GM21737 (cell line): ENCODE measurements around the gene MACROD1.

Experiments
- ATAC-seq: cut with Tn5 transposase; IDR thresholded peaks from one replicate; pipeline ENCODE4 v1.9.1; 2021; ENCODE audit warnings: mild to moderate bottlenecking, moderate library complexity; ENCODE audit not compliant: unreplicated experiment

MACROD1 gene

GRCh38 chr11:64152841-64153691, 12.8 kb downstream of the MACROD1 start:
- ATAC-seq, result no peak

GRCh38 chr11:64151337-64151736, 14.6 kb downstream of the MACROD1 start:
- ATAC-seq, result no peak

GRCh38 chr11:64150481-64151239, 15.3 kb downstream of the MACROD1 start:
- no peak for ATAC-seq

- ATAC-seq, result no peak
These were observed 15.9 kb downstream of the MACROD1 start for GRCh38 chr11:64150051-64150450.

GRCh38 chr11:64148917-64149617, 16.8 kb downstream of the MACROD1 start:
- ATAC-seq, result no peak

- no peak for ATAC-seq
These were observed 17.5 kb downstream of the MACROD1 start for GRCh38 chr11:64148226-64148916.

- no peak for ATAC-seq
These were observed 19.6 kb downstream of the MACROD1 start for GRCh38 chr11:64146036-64146955.

GRCh38 chr11:64144587-64145472, 21.1 kb downstream of the MACROD1 start:
- no peak for ATAC-seq

GRCh38 chr11:64141081-64141783, 24.7 kb downstream of the MACROD1 start:
- no peak for ATAC-seq

GRCh38 chr11:64140082-64140481, 25.8 kb downstream of the MACROD1 start:
- no peak for ATAC-seq

- no peak for ATAC-seq
These were observed 26.9 kb downstream of the MACROD1 start for GRCh38 chr11:64139049-64139448.

- ATAC-seq, result no peak
These were observed 27.5 kb downstream of the MACROD1 start for GRCh38 chr11:64138398-64138797.

- no peak for ATAC-seq
These were observed 29.0 kb downstream of the MACROD1 start for GRCh38 chr11:64136765-64137441.

GRCh38 chr11:64135711-64136110, 30.2 kb downstream of the MACROD1 start:
- ATAC-seq, result no peak

GRCh38 chr11:64134963-64135362, 30.9 kb downstream of the MACROD1 start:
- ATAC-seq, result no peak

- no peak for ATAC-seq
These were observed 32.8 kb downstream of the MACROD1 start for GRCh38 chr11:64132982-64133705.

GRCh38 chr11:64132191-64132771, 33.6 kb downstream of the MACROD1 start:
- ATAC-seq, result no peak
